Measurements from ENCODE around the gene GIT2.
A peak's percentile ranks its signal among the peaks of the same experiment; 100 is the strongest.
"Not testable (repeated sequence)": the region's sequence is repeated elsewhere in the genome, so short reads cannot be mapped to it uniquely, and the experiment has no call there.

GIT2 gene

GRCh38 chr12:109997393-109997792 lies 1.2 kb upstream of the GIT2 start:
- DNase-seq (ENCODE audit: low spot score in 2 of 2) (no peak), ATAC-seq (no peak)
- peaks cover 47% of the 10 kb centered on the region for H3K4me1 Mint-ChIP-seq
- H3K9me3 Mint-ChIP-seq, result no peaks in the 10 kb centered on the region
- peaks cover 6% of the 10 kb centered on the region for H3K36me3 Mint-ChIP-seq
- peak overlapping the region; percentile 96 for H3K4me3 Mint-ChIP-seq
- peak overlapping the region; percentile 3 for H3K27ac Mint-ChIP-seq

GRCh38 chr12:109996483-109996853 lies 300 bp upstream of the GIT2 start:
- H3K4me1 Mint-ChIP-seq, result peaks cover 49% of the 10 kb centered on the region
- H3K36me3 Mint-ChIP-seq, result peaks cover 4% of the 10 kb centered on the region
- peak overlapping the region; percentile 92 for H3K27ac Mint-ChIP-seq
- ATAC-seq (no peak), DNase-seq (ENCODE audit: low spot score in 2 of 2) (no peak)
- peak overlapping the region; percentile 90 for H3K4me3 Mint-ChIP-seq
- H3K9me3 Mint-ChIP-seq, result no peaks in the 10 kb centered on the region

GRCh38 chr12:109995361-109995685 lies 845 bp downstream of the GIT2 start:
- DNase-seq (ENCODE audit: low spot score in 2 of 2) (no peak), ATAC-seq (no peak)
- peaks cover 49% of the 10 kb centered on the region for H3K4me1 Mint-ChIP-seq
- peak overlapping the region; percentile 90 for H3K4me3 Mint-ChIP-seq
- peaks cover 16% of the 10 kb centered on the region for H3K36me3 Mint-ChIP-seq
- no peaks in the 10 kb centered on the region for H3K9me3 Mint-ChIP-seq
- peak overlapping the region; percentile 92 for H3K27ac Mint-ChIP-seq

- H3K9me3 Mint-ChIP-seq, result no peaks in the 10 kb centered on the region
- peak overlapping the region; percentile 92 for H3K27ac Mint-ChIP-seq
- H3K4me1 Mint-ChIP-seq, result peaks cover 46% of the 10 kb centered on the region
- ATAC-seq, result no peak
- no peak for DNase-seq (ENCODE audit: low spot score in 2 of 2)
- H3K36me3 Mint-ChIP-seq, result peaks cover 23% of the 10 kb centered on the region
- H3K4me3 Mint-ChIP-seq, result peak overlapping the region; percentile 90
Observed at GRCh38 chr12:109994401-109995175, 1.6 kb downstream of the GIT2 start.

GRCh38 chr12:109993091-109993490 lies 3.1 kb downstream of the GIT2 start:
- Mint-ChIP-seq H3K4me3 (peak overlapping the region; percentile 90), H3K4me1 (peaks cover 38% of the 10 kb centered on the region), H3K36me3 (peaks cover 38% of the 10 kb centered on the region), H3K27ac (no peak overlapping the region), H3K9me3 (no peaks in the 10 kb centered on the region)
- DNase-seq (ENCODE audit: low spot score in 2 of 2) (no peak), ATAC-seq (no peak)

GRCh38 chr12:109991586-109991985 lies 4.6 kb downstream of the GIT2 start:
- DNase-seq (ENCODE audit: low spot score in 2 of 2) (no peak), ATAC-seq (no peak)
- H3K4me1 Mint-ChIP-seq, result peaks cover 34% of the 10 kb centered on the region
- H3K36me3 Mint-ChIP-seq, result peaks cover 53% of the 10 kb centered on the region
- no peak overlapping the region for H3K4me3 Mint-ChIP-seq
- H3K9me3 Mint-ChIP-seq, result no peaks in the 10 kb centered on the region
- no peak overlapping the region for H3K27ac Mint-ChIP-seq

GRCh38 chr12:109989380-109989779 lies 6.8 kb downstream of the GIT2 start:
- peaks cover 36% of the 10 kb centered on the region for H3K4me1 Mint-ChIP-seq
- no peak for DNase-seq (ENCODE audit: low spot score in 2 of 2)
- H3K9me3 Mint-ChIP-seq, result no peaks in the 10 kb centered on the region
- H3K27ac Mint-ChIP-seq, result no peak overlapping the region
- ATAC-seq, result no peak
- H3K4me3 Mint-ChIP-seq, result no peak overlapping the region
- H3K36me3 Mint-ChIP-seq, result peaks cover 75% of the 10 kb centered on the region

- Mint-ChIP-seq H3K9me3 (no peaks in the 10 kb centered on the region), H3K27ac (no peak overlapping the region), H3K4me1 (peaks cover 32% of the 10 kb centered on the region), H3K36me3 (peaks cover 80% of the 10 kb centered on the region), H3K4me3 (no peak overlapping the region)
- no peak for DNase-seq (ENCODE audit: low spot score in 2 of 2)
- ATAC-seq, result no peak
Observed at GRCh38 chr12:109988903-109989302, 7.3 kb downstream of the GIT2 start.

GRCh38 chr12:109988274-109988673 lies 7.9 kb downstream of the GIT2 start:
- DNase-seq (ENCODE audit: low spot score in 2 of 2) (no peak), ATAC-seq (no peak)
- Mint-ChIP-seq H3K9me3 (no peaks in the 10 kb centered on the region), H3K27ac (peak overlapping the region; percentile 76), H3K4me1 (peaks cover 26% of the 10 kb centered on the region), H3K4me3 (no peak overlapping the region), H3K36me3 (peaks cover 86% of the 10 kb centered on the region)

- H3K27ac Mint-ChIP-seq, result peak overlapping the region; percentile 76
- peaks cover 93% of the 10 kb centered on the region for H3K36me3 Mint-ChIP-seq
- H3K4me3 Mint-ChIP-seq, result peak overlapping the region; percentile 22
- H3K4me1 Mint-ChIP-seq, result peaks cover 24% of the 10 kb centered on the region
- H3K9me3 Mint-ChIP-seq, result no peaks in the 10 kb centered on the region
- ATAC-seq, result peak; percentile 97
- DNase-seq (ENCODE audit: low spot score in 2 of 2), result no peak
Observed at GRCh38 chr12:109987615-109988014, 8.6 kb downstream of the GIT2 start.

- ATAC-seq; DNase-seq (ENCODE audit: low spot score in 2 of 2); H3K9me3 Mint-ChIP-seq; H3K4me3 Mint-ChIP-seq: not testable (repeated sequence)
- Mint-ChIP-seq H3K27ac (peak overlapping the region; percentile 67), H3K36me3 (peaks cover 100% of the 10 kb centered on the region), H3K4me1 (peaks cover 29% of the 10 kb centered on the region)
Observed at GRCh38 chr12:109986236-109986635, 9.9 kb downstream of the GIT2 start.

- Mint-ChIP-seq H3K4me3 (no peak overlapping the region), H3K36me3 (peaks cover 100% of the 10 kb centered on the region), H3K4me1 (peaks cover 33% of the 10 kb centered on the region), H3K27ac (peak overlapping the region; percentile 40), H3K9me3 (peaks cover 1% of the 10 kb centered on the region)
- ATAC-seq (no peak), DNase-seq (ENCODE audit: low spot score in 2 of 2) (no peak)
Observed at GRCh38 chr12:109983432-109984142, 12.6 kb downstream of the GIT2 start.

- H3K36me3 Mint-ChIP-seq, result peaks cover 100% of the 10 kb centered on the region
- H3K27ac Mint-ChIP-seq, result peak overlapping the region; percentile 81
- no peak overlapping the region for H3K4me3 Mint-ChIP-seq
- H3K4me1 Mint-ChIP-seq, result peaks cover 32% of the 10 kb centered on the region
- ATAC-seq (no peak), DNase-seq (ENCODE audit: low spot score in 2 of 2) (no peak)
- peaks cover 4% of the 10 kb centered on the region for H3K9me3 Mint-ChIP-seq
Observed at GRCh38 chr12:109982210-109982609, 14.0 kb downstream of the GIT2 start.

GRCh38 chr12:109981311-109981710 lies 14.9 kb downstream of the GIT2 start:
- Mint-ChIP-seq H3K4me3 (no peak overlapping the region), H3K27ac (peak overlapping the region; percentile 81), H3K36me3 (peaks cover 100% of the 10 kb centered on the region), H3K9me3 (peaks cover 4% of the 10 kb centered on the region), H3K4me1 (peaks cover 32% of the 10 kb centered on the region)
- DNase-seq (ENCODE audit: low spot score in 2 of 2), result no peak
- peak; percentile 70 for ATAC-seq

- H3K36me3 Mint-ChIP-seq, result peaks cover 99% of the 10 kb centered on the region
- H3K4me1 Mint-ChIP-seq, result peaks cover 17% of the 10 kb centered on the region
- H3K27ac Mint-ChIP-seq, result no peak overlapping the region
- DNase-seq (ENCODE audit: low spot score in 2 of 2) (no peak), ATAC-seq (no peak)
- H3K4me3 Mint-ChIP-seq, result peak overlapping the region; percentile 43
- H3K9me3 Mint-ChIP-seq, result no peaks in the 10 kb centered on the region
Observed at GRCh38 chr12:109972821-109973220, 23.3 kb downstream of the GIT2 start.

GRCh38 chr12:109968801-109969200 lies 27.4 kb downstream of the GIT2 start:
- H3K4me3 Mint-ChIP-seq, result no peak overlapping the region
- no peaks in the 10 kb centered on the region for H3K9me3 Mint-ChIP-seq
- ATAC-seq (no peak), DNase-seq (ENCODE audit: low spot score in 2 of 2) (no peak)
- H3K27ac Mint-ChIP-seq, result no peak overlapping the region
- peaks cover 24% of the 10 kb centered on the region for H3K4me1 Mint-ChIP-seq
- H3K36me3 Mint-ChIP-seq, result peaks cover 98% of the 10 kb centered on the region

Measured in stimulated activated effector memory CD8-positive, alpha-beta T cell treated with anti-CD3 and anti-CD28 coated beads, Interleukin-12 subunit alpha, Interleukin-12 subunit beta, amount 100 ng/mL, for 72 hours (primary cell).